HG02973 (cell line): Measurements from ENCODE around the gene GPR84.

Source experiments
- ATAC-seq: cut with Tn5 transposase; IDR thresholded peaks from one replicate; pipeline ENCODE4 v1.9.1; 2021; ENCODE audit warnings: moderate library complexity; ENCODE audit not compliant: unreplicated experiment

GPR84 gene

DNA sequence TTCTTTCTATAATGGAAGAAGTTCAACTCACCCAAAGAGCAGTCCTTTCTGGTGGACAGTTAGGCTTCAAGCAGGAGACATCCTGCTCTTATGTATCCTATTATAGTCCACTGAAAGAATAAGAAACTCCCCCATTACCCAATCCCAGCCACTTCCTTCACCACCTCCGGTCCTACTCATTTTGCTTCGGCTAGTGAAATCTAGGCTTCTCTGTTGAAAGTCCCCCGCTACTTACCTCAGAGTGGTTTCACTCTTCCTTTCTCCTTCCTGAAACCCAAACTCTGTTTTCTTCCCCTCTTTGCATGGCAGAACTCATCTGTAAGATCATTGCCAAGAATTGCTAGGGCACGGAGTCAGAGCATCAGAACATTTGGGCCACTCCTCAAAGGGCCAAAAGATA is at the start of gene GPR84:
TSS of gene GPR84 (minus strand) at position 74 of the 400 bp plus-strand sequence. CDS start 635 bp downstream, outside the sequence.
- peak; percentile 50 for ATAC-seq

- peak; percentile 55 for ATAC-seq
Measured at GRCh38 chr12:54413284-54414190, 49.3 kb upstream of the GPR84 start.

- no peak for ATAC-seq
Measured at GRCh38 chr12:54412786-54413185, 48.5 kb upstream of the GPR84 start.

GRCh38 chr12:54412348-54412747 is 48.1 kb upstream of the GPR84 start:
- no peak for ATAC-seq

DNA sequence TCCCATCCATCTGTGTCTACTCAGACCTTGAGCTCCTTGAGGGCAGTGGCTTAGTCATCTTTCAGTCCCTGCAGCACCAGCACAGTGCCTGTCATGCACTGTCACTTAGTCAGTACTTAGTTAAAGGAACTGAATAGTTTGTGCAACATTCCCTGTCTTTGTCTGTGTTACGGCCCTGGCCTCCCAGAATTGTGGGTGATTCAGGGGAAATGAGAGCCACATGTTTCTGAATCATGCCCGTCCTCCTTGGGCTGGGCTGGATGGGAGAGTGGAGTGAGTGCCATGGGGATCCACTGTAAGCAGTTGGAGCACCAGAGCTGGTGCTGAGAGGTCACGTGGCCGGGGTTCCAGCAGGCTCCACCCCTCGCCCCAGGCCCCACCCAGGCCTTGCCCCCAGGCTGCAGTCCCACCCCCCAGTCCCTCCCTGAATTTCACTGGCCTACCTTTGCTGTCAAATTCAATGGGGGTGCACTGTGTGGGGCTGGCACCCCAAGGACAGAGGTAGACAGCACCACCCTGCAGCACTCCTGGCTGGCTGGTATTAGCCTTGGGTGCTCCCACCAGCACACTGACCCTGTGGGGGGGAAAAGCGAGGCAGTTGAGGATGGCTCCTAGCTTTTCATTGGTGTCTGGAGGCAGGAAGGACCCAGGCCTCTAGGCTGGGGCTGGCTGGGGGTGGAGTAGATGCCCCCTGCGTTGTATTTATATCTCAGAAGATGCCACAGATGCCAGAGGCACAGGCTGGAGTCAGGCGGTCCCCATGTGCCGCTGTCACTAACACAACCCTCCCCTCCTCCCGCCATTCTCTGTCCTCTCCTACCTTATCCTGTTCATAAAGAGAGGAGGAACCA is 47.3 kb upstream of the GPR84 start:
- no peak for ATAC-seq

DNA sequence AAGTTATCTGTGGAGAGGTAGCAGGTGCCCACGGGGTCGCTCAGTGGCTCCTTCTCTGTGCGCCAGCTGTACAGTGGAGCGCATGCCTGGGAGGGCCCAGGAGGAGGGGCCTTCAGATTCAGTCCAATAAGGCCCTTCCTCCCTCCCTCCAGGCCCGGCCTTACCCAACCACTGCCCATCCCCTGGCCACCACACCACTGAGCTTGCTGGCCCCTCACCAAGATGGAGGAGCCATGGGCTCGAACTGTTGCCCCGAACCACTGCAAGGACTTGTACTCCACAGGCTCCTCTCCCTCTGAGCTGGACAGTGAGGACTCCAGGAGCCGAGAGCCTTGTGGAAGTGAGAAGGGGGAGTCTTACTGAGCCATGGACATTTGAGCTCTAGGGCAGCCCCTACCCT is 45.0 kb upstream of the GPR84 start:
- no peak for ATAC-seq

GRCh38 chr12:54407183-54407905 is 43.1 kb upstream of the GPR84 start:
- no peak for ATAC-seq

DNA sequence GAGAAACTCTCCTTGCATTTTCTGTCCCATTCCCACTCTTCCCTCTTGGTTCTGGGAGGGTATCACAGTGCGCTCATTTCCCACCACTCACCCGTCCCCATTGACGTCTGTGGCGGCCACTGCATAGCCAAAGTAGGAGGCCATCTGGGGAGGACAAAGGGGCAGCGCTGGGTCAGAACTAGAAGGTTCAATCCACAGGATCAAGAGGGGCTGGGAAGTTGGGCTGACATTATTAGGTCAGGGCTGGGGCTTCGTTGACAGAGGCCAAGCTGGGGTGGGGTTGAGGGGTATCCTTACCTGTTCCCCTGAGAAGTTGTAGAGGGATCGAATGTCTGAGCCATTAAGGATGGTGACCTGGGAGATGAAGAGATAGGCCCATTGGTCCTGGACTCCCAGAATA is 41.3 kb upstream of the GPR84 start:
- no peak for ATAC-seq

DNA sequence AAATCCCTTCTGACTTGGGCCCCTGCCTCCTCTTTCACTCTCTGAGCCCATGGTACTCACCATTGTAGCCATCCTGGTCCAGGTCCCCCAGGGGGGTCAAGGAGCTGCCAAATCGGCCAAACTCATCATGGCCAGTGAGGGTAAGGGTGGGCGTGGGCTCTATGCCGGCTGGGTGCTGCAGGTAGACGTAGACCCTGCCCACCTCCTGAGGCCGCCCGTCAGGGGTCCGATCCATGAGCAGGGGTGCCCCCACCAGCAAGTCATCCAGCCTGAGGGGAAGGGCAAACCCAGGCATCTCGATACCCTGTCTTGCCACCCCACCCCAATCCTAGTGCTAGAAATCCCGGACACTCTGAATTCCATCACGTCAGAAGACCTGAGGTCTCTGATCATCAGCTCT is 40.8 kb upstream of the GPR84 start:
- ATAC-seq = no peak

DNA sequence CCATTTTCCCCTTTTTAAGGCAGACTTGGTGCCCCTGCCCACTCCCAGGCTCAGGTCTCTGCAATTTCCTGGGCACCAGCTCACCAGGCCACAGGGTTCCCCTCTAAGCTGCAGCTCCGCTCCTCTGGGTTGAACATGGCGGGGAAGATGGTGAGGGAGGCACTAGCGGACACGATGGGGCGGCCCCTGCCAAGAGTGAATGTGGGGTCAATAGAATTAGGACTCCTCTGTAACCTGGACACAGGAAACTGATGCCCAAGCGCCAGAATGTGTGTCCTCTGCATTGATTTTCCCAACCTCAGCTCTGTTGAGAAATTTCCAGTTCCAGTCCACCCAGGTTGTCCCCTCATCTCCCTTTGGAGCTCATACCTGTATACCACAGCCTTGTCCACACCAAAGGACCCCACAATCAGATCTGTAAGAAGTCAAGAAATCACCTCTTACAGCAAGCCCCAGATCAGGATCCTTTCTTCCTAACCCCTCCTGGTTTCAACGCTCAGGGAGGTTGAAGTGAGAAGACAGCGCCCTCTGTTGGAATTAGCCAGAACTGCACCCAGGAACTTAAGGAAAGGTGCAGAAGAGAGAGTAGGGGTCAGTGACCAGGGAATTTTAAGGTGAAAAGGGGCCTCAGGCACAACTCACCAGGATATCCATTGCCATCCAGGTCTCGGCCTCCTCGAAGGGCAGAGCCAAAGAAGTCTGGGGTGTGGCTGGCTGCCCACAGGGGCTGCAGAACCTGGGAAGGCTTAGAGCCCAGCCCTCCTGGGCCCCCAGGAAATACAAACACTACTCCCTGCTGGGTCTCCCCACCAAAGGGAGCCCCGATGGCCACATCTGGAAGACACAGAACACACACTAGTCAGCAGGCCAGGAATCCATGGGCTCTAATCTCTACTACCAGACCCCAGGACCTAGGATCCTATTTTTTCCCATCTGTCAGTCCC is 40.0 kb upstream of the GPR84 start:
- ATAC-seq = no peak

DNA sequence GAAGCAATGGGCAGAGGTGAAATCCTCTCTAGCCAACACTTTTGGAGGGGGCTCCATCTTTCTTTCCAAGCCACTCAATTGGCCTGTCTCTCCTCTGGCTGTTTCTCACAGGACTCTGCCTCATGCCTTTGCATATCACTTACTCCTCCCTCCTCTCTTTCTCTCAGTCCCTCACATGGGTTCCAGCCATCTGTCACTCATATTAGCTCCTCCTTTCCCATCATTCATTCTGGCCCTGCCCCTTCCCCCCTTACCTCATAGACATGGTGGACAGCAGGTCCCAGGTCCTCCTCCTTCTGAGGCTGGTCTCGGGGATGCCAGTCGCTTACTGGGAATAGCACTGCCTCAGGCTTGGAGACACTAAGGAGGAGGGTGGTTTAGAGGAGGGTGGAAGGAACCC is 36.8 kb upstream of the GPR84 start:
- no peak for ATAC-seq

GRCh38 chr12:54398995-54399793 is 34.9 kb upstream of the GPR84 start:
- ATAC-seq = peak; percentile 79

DNA sequence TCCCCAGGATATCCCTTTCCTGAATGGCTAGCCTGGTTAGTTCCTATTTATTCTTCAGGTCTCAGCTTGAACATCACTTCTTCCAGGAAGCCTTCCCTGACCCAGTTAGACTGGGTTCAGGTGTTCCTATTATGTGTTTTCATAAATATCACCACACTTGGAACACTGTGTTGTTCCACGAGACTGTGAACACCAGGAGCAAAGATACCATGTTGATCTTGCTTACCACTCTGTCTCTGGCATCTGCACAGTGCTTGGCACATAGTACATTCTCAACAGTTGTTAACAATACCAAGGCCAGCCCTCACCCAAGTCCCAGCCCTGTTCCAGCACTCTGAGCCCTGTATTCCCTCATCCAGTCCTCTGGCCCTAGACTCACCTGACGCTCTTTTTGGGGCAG is 33.9 kb upstream of the GPR84 start:
- ATAC-seq = no peak

DNA sequence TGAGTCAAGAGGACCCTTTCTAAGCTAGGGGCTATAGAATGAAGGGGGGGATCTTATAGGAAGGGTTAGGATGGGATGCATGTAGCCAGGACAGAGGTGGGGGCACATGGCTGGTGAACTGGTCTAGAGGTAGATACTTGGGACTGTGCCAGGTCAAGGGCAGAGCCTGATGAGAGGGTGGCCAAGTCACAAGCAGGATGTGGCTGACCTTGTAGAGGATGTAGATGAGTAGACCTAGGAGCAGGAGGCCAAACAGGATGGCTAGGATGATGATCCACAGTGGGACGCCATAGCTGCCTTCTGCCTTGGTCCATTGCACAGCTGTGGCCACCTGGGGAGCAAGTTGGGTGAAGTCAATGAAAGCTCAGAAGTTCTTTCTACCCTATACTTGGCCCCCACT is 32.9 kb upstream of the GPR84 start:
- no peak for ATAC-seq

- ATAC-seq = no peak
Measured at GRCh38 chr12:54395545-54395944, 31.3 kb upstream of the GPR84 start.

GRCh38 chr12:54394986-54395385 is 30.7 kb upstream of the GPR84 start:
- ATAC-seq = no peak

GRCh38 chr12:54394281-54394719 is 30.0 kb upstream of the GPR84 start:
- no peak for ATAC-seq

DNA sequence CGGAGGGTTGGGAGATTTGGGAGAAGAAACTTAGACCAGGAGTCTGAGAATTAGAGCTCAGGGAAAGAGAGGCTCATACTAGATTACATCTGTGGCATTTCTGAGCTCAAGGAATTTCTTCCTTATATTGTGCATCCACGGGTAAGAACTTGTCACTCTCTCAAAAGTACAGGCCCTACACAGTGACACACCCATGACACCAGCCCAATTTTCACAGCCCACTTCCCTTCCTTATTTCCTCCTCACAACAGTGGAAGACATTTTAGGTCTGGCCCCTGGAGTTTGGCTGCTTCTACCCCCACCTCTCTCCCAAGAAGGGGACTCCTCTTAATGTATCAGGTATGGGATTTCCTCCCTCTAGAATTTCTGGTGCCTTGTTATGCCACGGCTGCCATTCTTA is 29.5 kb upstream of the GPR84 start:
- ATAC-seq = no peak

DNA sequence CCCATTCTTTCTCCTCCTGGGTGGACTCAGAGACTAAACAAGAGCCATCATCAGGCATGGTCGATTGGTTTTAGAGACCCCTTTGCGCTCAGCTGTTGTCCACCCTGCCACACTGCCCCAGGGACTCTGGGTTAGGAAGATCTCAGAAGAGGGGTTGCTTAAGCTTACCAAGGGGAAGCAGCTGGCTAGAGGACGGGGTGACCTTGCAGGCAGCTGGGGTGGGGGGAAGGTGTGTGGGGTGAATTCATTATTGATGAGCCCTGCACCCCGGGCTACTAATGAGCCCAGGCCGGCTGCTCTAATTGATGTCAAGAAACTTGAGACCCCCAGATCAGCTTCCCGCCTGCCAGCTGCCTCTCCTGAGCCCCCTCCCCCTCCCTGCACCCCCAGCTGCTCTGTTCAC is 28.9 kb upstream of the GPR84 start:
- ATAC-seq = no peak
